Vagina (tissue), 2 donors: ENCODE results near the gene RBBP5.

ENCODE experiments used
- CTCF ChIP-seq, 3 experiments: fragments of 450-650 bp in 2 of 3; fragments of 200-600 bp in 1 of 3; sonication (generic) in 1 of 3; IDR thresholded peaks; one replicate each; pipeline ENCODE4 v1.5.1; 2017 to 2019; ENCODE audit warnings: antibody characterized with exemption in 3 of 3, mild to moderate bottlenecking in 2 of 3, moderate library complexity in 2 of 3
- POLR2A ChIP-seq, 2 donors: fragments of 450-650 bp; IDR thresholded peaks; one replicate each; pipeline ENCODE4 v1.6.1; 2017; ENCODE audit warnings: antibody characterized with exemption in 2 of 2, mild to moderate bottlenecking in 2 of 2, moderate library complexity in 2 of 2
- POLR2AphosphoS5 ChIP-seq, 2 donors: sonication (generic); formaldehyde crosslinking; IDR thresholded peaks; one replicate each; pipeline ENCODE4 v1.9.0; 2017; ENCODE audit warnings: antibody characterized with exemption in 2 of 2, mild to moderate bottlenecking in 2 of 2, low read depth in 1 of 2; ENCODE audit not compliant: insufficient read depth in 1 of 2

GRCh38 chr1:205073511-205073910 is 48.3 kb downstream of the RBBP5 start:
- TF ChIP-seq CTCF (IDR thresholded peaks at IDR 0.05) (no peak), POLR2AphosphoS5 (IDR thresholded peaks at IDR 0.05; ENCODE audit: insufficient read depth in 1 of 2, low read depth in 1 of 2) (no peak), POLR2A (IDR thresholded peaks at IDR 0.05) (no peak)
